ENCODE data around the gene LMX1A.
A peak's percentile ranks its signal among the peaks of the same experiment; 100 is the strongest.

Gene LMX1A

DNA sequence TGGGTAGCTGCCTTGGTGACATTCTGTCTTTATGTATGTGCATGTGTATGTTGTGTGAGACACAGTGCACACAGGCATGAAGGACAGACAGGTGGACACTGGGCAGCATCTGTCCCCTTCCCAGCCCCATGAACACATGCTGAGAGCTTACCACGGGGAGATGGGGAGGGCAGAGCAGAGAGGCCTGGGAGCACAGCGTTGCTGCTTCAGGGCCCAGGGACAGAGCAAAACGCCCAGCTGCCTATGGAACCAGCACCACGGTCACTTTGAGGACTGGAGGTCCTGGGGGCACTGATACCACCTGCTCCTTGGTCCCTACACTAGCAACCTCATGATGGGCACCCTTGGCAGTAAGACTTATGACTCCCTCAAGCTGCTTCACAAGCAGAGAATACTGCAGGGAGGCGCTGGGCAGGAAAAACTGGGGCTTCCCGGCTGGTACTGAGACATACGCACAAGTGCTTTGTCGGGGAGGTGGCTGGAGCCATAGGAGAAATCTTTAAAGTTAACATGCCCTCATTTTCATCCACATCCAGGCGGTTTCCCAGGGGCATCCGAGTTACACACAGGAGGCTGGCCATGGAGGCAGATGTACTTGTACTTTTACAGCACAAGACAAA, 40.3 kb downstream of the LMX1A start:
- no peak for DNase-seq

DNA sequence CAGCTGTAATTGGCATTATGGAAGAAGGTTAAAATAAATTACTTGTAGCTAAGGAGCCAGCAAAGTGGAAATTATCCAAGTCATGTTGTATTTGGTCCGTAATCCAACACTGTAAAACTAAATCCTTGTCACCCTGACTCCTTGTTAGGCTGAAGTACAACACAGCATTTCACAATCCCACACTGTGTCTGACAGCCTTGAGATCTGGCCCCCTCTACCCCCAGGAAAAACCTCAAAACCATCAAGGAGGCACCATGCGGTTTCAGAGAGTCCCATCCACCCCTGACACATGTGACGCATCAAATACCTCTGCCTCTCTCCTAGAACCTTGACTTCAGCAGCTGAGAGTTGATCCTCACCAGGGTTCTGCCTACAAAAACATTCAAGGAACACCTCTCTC, 41.0 kb downstream of the LMX1A start:
- no peak for DNase-seq

DNA sequence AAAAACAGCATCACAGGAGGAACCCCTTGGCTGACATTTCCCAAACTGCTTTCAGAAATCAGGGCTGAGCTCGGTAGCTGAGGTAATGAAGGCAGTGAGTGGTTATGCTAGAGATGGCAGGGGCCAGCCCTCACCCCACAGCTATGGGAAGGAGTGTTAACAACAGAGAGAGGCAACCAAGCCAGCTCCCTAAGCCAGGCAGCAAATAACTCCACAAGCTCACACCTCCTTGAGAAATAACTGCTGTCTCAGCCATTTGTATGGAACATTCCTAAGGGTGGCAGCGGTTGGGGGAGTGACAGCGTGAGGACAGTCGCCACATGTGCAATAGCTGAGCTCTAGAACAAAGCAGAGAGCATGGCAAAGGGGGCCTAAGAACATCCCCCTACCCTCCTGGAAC, 42.6 kb downstream of the LMX1A start:
- DNase-seq: no peak

DNA sequence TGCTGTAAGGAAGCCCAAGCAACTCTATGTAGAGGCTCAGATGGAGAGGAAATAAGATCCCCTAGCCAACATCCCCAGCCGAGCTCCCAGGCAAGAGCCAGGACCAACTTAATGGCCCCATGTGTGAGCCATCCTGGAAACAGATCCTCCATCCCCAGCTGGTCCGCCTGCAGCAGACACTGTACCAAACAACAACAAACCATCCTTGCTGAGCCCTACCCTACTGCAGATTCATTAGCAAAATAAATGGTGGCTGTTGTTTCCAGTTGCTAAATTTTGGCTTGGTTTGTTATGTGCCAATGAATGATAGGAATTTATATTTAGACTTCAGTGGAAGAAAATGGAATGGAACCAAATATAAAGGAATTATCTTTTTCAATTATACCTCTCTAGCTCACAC, 43.9 kb downstream of the LMX1A start:
- no peak for DNase-seq

DNA sequence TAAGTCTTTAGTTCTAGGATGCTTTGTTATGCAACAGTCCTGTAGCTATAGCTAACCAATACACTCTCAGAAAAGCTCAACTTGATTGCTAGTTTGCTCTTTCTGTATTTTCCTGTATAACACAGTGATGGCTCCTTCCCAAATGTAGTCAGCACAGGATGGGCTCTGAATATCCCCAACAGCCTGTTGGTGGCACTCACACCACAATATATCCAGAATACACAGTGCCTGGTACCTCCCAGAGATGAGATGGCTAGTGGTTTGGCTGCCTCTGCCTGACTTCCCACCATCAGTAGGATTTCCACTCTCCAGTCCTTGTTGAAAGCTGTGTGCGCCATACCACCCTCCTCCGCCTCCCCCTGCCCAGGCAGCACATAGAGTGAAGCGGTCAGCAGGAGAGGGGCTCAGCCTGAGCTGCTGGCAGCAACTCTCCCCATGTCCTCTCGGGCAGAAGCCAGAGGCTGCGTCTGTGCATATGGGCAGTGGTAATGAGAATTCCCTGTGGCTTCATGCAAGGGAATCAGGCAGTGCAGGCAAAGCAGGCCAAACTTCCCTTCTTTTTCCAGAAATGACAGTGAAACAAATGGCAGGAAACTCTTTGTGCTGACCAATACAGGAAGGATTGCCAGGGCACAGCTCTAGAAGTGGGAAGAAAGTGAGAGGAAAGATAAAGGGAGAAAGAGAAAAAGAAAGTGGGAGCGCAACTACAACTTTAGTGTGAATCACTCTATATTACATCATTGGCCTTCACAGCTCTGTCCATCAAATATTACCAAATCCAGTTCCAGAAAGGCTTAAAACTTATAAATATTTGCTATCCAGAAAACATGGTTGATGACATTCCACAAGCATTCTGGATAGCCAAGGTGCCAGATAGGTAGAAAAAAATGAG, 49.7 kb downstream of the LMX1A start:
- no peak for DNase-seq

DNA sequence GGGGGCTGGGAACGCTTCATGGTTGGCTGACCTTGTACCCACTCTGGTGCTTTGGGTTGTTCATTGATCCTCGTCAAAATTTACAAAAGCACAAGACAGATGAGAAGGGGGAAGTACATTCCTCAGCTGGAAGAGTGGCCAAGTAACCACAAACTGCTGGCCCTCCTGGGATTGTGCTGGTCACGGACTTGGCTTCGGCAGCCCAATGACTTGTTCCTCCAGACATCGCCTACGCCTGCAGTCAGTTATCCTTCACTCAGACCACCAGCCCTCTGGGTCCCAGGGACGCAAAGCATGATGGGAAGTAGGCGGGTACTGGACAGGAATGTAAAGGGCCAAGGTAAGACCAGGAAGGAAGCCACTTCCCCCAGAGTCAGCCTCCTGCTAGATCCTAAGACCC, 53.1 kb downstream of the LMX1A start:
- no peak for DNase-seq

DNA sequence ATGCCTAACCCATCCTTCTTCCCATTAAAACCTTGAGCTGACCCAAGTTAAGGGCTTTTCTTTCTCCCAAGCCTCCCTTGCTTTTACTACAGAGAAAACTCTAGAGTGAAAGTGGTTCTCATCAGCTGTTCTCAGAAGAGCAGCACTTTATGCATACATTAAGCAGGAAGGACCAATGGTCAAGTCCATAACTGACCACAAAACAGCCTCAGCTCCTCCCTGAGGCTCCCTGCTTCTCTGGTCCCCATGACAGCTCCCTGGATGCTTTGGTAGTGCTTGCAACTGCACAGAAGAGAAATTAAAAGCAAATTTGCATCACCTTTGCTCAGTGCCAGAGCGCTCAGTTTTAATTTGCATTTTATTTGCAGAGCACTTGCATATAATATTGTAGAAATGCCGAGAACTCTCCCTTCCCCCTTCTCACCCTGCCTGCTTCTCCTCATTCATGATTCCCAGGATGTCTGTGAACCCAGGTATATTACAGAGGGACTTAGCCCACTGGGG, 56.1 kb downstream of the LMX1A start:
- no peak for DNase-seq

DNA sequence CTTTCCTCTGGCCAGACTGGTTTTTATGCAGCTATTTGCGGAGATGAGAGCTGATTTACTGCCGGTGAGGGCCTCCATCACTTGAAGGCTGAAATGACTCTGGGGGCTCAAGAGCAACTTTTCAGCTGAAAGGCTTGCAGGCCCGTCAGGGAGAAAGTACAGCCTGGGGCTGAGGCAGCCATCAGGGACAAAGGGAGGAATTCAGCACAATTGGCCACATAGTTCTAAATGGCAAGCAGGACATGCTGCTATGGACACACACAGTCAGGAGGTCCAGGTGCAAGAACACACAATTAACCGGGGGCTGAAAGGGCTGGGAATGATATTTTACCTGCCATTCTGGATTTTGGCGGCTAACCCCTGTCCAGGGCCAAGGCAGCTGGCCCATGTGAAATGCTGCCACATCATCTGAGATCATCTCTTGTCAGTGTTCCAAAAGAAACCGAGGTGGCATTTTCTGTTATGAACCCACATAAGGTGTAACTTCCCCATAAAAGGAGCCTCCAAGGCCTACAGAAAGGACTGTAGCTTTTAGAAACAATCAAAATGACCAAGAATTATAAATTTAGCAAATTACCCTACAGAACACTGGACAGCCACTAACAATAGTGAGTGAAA, 58.2 kb downstream of the LMX1A start:
- DNase-seq: no peak

DNA sequence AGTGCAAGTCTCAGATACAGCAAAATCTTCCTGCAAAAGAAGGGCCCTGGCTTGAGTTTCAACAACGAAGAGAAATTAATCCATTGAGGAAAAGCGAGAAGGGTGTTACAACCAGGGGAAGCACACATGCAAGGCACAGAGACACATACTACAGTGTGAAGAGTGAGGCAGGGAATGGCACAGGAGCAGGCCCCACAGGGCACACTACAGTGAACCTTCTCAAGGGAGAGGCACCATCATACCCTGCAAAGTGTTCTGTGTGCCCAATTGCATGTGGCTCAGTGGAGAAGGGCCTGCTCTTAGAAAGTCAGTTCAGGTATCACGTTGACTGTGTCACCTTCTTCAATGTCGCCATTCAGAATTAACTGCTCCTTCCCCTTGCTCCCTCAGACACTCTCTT, 60.3 kb downstream of the LMX1A start:
- DNase-seq: no peak

DNA sequence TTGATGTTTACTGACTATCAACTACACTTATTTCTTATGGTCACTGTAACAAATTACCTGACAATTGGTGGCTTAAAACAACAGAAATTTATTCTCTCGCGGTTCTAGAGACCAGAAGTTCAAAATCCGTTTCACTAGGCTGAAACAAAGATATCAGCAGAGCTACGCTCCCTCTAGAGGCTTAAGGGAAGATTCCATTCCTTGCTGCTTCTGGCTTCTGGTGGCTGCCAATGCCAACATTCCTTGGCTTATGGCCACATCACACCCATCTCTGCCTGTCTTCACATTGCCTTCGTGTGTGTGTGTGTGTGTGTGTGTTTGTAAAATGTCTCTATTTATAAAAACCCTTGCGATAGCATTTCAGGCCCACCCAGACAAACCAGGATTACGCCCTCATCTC, 66.4 kb downstream of the LMX1A start:
- no peak for DNase-seq

DNA sequence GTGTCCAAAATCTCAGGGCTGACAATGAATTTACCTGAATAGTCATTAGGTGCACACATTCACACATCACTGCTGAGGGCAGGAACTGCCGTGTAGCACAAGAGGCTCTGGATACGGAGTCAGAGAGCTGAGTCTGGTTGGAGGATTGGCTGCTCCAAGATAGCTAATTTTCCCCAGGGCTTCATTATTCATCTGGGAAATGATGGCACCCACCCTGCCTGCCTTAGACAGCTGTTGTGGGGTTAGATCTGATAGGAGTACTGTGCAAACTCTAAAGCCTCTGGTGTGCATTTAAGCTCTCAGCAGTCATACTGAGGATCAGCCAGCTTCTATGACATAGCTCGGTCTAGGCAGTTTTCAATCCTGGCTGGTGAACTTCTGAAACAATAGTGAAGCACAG, 67.0 kb downstream of the LMX1A start:
- DNase-seq: no peak

DNA sequence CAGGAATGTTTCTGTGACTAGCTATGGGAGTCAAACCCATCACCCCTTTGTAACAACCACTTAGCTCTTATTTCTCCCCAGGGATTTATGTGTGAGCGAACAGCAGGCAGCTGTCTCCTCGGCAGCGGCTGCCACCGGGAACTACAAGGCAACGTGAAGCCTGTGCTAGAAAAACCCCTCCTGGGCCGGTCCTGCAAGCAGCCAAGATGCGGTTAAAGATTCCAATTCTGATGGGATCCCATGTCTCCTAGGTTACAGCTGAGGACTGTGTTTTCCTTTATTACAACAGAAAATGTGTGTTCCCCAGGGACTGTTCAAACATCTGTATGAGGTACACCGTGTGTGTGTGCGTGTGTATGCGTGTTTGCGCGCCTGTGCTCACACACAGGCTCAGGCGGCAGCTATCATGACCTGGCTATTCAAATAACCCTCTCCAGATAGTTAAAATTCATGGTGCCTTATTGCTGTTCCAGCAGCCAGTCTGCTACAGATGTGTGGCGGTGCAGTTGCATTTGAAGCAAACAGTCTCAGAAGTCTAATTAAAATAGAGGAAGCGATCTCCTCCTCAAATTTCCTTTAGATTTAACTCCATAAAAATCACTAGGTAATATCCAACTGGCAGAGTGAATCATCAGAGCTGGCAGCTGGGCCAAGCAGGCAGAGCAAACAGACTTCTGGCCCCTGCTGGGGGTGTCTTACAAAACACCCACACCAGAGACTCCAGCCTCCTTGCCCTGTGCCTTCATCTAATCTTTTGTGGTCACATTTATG, 68.0 kb downstream of the LMX1A start:
- DNase-seq: peak; percentile 38

DNA sequence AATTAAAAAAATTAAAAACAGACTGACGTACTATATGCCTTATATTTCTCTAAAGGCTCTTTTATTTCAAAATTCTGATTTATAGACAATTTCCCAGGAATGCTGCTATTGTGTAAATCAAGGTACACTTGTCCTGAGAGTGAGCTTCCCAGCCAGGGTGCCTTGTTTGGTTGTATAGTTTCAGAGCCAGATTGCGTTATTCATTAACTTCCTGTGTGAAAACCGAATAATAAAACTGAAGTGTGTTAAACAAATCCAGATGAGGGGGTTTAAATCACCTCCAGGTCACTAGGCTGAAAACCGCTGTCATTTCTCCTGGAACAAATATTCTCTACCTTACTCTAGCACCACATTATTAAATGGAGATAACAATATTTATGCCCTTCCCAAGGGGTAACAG, 68.7 kb downstream of the LMX1A start:
- DNase-seq: no peak

DNA sequence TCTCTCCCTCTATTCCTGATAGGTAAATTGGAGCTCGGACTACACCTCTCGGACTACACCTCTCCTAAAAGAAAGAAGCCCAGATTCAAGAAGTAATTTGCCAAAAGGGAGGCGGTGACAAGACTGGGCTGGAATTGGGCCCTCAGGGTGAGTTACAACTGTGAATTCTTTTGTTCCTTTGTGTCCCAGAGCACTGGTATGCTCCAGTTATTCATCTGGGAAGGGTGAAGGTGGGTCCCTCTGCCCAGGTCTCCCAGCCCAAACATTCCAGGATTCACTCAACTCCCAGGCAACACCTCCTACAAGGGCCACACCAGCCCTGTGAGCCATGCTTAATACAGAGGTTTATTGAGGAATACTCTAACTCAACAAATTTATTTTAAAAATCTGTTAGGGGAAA, 69.2 kb downstream of the LMX1A start:
- DNase-seq: no peak

DNA sequence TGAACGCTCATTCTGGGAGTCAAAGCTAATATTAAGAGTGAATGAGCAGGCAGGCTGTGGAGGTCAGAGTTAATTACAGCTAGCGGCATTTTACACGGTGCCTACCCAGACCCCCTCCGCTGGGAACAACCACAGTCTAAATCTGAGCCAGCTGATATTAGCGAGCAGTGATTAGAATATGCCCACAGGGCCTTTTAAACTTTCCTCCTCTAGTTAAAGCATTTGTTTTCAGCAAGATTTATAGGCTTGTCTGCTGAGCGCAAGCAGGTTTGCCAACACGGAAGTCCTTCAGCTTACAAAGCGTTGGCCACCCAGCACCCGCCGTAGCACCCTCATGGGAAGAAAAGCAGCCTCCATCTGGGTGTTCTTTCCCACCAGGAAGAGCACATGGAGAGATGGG, 72.1 kb downstream of the LMX1A start:
- DNase-seq: peak; percentile 16

DNA sequence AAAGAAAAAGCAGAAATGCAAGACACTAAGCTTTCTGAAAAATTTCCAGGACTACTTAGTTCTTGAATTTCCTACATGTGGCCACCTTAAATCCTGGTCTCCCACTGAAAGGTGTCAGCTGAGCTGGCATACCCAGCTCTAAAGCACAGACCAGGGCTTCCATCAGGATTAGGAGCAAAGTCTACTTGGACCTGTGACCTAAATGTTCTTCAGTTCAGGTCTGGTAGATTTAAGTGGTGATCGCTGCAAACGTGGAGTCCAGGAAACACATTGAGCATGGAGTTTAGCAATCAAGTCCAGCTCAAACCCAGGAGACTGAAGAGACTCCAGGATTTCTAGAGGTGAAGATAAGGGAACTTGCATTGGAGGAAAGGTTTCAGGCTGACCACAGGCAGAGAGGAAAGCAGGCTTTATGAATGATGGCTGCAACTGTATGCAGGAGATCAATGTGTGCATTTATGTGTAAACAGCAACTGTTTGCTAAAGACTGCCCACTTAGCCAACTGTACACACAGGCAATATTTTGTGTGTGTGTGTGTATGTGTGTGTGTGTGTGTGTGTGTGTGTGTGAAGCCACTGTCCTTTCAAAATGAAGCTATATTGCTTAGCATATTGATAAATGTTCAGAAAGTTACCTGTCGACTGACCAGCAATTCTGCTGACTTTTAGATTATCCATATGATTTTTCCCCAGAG, 75.2 kb downstream of the LMX1A start:
- DNase-seq: no peak

DNA sequence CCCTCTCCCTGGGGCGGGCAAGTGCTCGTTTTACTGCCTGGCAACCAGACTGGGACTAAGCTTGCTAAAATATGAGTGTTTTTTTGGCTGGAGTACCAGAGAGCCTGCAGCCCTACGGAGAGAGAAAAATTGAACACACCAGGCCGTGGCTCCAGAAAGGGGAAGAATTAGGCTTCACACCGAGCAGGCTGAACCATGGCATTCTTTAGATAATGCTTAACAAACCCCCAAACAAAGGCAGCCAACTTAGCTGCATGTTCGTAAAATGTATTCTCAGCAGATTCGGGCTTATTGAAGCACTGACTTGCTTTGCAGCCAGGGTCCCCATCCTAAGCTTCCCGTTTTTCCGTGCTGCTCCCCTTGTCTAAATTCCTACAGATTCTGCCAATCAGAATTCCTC, 76.6 kb downstream of the LMX1A start:
- DNase-seq: no peak

DNA sequence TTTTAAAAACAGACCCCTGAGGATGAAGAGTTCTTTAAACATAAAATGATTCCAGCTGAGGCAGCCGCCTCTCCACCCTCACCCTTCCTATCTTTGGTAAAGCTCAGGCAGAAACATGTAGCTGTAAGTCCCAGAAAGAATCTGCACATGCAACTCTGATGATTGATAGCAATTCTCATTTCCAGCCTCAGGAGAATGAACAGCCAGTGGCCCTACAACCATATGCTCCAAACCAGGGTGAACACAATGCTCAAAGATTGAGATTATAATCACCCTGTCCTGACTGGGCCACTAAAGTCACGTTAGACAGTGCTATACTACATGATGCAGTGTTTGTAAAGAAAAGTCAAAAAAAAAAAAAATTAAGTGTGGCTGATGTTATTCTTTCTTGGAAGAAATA, 80.2 kb downstream of the LMX1A start:
- DNase-seq: no peak

DNA sequence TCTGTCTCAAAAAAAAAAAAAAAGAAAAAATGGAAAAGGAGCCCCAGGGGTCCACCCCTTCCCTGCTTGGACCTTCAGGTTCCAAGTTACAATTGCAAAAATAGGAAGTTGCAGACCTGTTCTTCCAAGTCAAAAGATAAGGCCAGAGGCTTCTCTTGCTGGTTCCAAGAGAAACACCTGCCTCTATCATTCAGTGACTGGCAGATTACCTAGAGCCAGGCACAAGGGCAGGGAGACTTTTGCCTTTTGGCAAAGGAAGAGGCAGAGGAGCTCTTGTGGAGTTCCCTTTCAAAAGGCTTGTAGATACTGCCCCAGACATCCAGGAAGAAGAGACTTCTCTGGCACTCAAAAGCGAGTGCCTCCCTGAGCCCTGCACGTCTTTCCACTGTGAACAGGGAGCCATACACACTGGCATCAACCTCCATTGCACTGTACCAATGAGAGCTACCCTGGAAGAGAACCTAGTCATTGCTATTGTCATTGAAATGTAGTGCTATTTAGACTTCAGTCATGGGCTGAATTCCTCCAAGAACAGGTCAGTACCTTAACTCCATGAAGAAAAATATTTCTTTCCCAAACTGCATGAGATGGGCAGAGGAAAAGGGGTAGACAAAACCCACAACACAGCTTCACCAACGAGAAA, 91.2 kb downstream of the LMX1A start:
- no peak for DNase-seq

DNA sequence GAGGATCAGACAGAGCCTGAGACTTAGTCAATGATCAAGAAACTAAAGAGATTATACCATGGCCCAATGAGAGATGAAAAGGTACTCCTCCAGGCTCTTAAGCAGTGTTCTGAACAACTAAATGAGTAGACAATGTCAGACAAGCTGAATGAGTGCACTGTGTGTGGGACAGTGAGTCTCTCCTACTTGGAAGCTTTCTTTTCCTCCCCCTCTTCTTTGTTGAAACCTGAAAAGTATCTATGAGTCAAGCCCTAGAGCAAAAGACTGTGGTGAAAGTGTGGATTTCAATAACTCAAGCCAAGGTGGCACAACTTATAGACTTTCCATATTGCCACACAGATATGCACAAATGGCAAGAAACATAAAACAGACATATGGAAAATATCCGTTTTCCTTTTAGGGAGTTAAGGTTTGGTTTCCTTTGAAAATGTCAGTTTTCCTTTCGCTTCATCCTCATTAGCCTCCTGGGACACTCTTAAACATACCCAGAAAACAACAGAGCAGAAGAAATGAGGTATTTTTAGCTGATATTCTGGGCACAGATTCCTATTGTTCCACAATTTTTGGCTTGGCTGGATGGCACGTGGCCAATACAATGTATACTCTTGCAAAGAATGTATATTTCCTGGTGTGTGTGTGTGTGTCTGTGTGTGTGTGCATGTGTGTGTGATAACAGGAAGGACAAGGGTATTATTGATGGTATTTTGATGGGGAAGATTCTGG, 96.6 kb downstream of the LMX1A start:
- DNase-seq: no peak

DNA sequence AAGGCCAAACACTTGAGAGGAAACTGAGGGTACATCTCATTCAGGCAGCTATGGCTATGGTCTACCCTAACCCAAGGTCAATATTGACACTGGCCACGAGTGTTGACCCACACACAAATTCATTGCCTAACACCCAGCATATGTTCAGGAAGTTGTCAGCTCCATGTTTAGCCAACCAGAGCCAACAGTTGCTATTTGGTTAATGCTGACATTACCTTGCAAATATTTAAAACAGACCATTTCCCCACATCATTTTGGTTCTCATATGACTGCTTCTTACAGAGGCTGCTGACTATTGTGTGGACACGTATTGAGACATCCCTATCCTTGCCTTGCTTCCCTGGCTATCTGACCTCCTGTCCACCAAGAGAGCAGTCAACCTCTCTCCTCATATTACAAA, 97.3 kb downstream of the LMX1A start:
- DNase-seq: no peak
